ENCODE data around the gene NUDT19.

DNA sequence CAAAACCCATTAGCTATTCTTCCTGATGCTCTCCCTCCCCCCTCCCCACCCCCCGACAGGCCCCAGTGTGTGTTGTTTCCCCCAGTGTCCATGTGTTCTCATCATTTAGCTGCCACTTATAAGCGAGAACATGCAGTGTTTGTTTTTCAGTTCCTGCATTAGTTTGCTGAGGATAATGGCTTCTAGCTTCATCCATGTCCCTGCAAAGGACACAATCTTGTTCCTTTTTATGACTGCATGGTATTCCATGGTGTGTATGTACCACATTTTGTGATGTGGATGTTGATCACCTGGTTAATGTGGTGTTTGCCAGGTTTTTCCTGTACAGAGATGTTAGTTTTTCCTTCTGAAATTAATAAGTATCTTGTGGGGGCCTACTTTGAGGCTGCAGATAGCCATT, 59.4 kb downstream of the NUDT19 start:
- TF ChIP-seq, protein P1, sequence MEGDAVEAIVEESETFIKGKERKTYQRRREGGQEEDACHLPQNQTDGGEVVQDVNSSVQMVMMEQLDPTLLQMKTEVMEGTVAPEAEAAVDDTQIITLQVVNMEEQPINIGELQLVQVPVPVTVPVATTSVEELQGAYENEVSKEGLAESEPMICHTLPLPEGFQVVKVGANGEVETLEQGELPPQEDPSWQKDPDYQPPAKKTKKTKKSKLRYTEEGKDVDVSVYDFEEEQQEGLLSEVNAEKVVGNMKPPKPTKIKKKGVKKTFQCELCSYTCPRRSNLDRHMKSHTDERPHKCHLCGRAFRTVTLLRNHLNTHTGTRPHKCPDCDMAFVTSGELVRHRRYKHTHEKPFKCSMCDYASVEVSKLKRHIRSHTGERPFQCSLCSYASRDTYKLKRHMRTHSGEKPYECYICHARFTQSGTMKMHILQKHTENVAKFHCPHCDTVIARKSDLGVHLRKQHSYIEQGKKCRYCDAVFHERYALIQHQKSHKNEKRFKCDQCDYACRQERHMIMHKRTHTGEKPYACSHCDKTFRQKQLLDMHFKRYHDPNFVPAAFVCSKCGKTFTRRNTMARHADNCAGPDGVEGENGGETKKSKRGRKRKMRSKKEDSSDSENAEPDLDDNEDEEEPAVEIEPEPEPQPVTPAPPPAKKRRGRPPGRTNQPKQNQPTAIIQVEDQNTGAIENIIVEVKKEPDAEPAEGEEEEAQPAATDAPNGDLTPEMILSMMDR (conservative IDR thresholded peaks at IDR 0.05) = no peak
- TF ChIP-seq ZFX (IDR thresholded peaks at IDR 0.05) = no peak
